Measurements from ENCODE around the gene OR6N2.

Gene OR6N2, protein sequence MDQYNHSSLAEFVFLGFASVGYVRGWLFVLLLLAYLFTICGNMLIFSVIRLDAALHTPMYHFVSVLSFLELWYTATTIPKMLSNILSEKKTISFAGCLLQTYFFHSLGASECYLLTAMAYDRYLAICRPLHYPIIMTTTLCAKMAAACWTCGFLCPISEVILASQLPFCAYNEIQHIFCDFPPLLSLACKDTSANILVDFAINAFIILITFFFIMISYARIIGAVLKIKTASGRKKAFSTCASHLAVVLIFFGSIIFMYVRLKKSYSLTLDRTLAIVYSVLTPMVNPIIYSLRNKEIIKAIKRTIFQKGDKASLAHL

GRCh38 chr1:158781104-158781503 lies at the start of gene OR6N2:
Gene OR6N2 (minus strand): TSS chr1:158781204. CDS start chr1:158777635, 3,569 bp downstream.
- DNase-seq, result no peak

DNA sequence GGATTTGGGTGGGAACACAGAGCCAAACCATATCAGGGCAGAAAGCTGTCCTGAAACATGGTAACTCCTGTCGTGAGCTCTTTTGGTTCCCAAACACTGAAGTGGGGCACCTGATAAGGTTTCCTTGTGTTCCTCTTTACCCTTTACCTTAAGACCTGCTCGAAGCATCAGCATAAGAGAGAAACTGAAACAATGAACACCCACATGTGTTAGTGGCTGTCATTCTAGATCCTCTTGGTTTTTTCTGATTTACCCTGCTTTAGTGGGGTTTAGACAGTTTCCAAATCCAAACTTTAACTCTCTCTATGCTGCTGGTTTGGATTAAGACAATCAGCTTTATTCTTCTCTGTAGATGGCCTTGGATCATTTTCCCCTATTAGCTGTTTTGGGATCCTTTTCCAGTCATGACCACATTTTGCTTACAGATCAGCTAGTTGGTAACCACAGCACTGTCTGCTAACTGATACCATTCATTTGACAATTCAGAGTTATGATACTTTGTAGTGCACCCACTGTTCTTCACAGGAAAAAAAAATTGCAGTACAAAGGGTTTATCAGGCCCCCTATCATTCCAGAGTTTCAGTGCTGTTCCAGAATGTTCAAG lies 49.2 kb upstream of the OR6N2 start:
- no peak for DNase-seq

DNA sequence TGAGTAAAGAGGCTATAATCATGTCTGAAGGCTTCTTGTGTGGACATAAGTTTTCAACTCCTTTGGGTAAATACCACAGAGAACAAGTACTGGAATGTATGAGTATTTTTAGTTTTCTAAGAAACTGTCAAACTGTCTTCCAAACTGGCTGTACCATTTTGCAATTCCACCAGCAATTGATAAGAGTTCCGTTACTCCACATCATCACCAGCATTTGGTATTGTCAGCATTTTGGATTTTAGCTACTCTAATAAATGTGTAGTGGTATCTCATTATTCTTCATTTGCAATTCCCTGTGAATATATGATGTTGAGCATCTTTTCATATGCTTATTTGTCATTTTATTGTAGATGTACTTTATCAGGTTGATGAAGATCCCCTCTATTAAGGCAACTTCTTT lies 40.7 kb upstream of the OR6N2 start:
- no peak for DNase-seq

- DNase-seq, result no peak
These were observed 38.7 kb upstream of the OR6N2 start for GRCh38 chr1:158819461-158820443.

DNA sequence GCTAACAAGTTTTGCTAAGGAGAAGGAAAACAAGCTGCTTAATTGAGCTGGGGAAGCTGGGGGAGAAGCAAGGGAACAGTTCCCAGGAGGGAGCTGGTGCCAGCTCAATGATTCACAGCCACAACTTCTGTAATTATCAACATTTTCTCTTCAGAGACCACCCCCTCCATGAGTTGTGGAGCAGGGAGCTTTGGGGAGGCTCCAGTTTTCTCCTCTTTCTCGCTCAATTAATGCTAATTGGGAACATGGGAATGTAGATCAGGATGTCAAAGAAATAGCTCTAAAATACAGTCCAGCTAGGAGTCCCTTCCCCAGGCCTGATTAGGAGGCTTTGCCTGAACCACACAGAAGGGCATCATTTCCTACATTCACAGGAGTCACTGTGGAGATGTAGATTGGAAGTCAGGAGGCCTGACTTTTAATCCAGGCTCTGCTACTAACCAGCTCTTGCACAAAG lies 38.0 kb upstream of the OR6N2 start:
- DNase-seq, result peak in 3 of 56 donors; percentile 9 to 11 (median 10)

DNA sequence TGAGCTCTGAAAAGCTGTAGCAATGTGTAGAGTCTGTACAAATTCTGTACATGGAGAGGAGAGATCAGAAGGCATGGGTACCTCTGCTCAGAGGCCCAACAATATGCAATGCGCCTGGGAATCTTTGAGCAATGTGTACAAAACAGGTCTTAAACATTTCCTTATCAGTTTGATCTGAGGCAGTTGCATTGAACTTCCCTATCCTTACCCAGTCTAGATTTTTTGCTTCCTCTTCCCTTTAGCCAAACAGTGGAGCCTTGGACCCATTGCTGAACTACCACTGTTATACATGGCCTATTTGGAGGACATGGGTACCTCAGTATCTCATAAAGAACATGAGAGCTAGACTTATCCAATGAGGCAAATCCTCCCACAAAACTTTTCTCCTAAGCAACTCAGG lies 37.6 kb upstream of the OR6N2 start:
- DNase-seq, result no peak

- DNase-seq, result no peak
These were observed 34.0 kb upstream of the OR6N2 start for GRCh38 chr1:158814970-158815369.

- no peak for DNase-seq
These were observed 32.2 kb upstream of the OR6N2 start for GRCh38 chr1:158813164-158813563.

DNA sequence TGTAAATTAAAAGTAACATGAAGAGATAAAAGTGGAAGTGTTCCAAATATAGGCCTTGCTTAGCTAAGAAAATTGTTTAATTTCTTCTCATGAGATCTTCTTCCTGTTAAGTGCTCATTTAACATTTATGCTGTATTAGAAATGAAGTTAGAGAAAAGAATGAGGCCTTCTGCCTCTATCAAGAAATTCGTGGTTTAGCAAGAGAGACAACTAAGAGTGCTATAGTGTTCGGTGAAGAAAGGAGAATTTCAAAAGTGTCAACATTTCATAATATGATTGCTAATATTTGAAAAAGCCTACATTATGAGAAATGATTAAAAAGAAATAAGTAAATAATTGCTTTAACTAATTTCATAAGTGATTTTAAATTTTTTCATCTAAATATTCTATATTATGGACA lies 31.3 kb upstream of the OR6N2 start:
- DNase-seq, result no peak

DNA sequence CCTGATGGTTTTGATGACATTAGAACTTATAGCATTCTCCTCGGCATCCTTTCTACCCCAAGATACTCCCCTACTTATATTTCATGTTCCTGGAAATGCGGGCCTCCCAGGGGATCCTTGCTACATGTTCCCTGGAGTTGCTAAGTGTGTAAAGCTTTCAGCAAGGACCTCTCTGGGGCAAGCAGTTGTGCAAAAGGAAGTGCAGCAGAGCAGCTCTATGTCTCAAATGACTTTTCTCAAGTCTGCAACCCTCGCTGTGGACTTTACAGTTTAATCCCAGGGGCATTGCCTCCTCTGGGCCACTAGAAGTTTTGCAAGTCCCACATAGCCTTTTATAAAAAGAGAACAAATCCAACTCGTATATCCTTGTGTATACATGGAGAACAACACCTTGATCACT lies 29.3 kb upstream of the OR6N2 start:
- peak in 1 of 56 donors; percentile 6 for DNase-seq

DNA sequence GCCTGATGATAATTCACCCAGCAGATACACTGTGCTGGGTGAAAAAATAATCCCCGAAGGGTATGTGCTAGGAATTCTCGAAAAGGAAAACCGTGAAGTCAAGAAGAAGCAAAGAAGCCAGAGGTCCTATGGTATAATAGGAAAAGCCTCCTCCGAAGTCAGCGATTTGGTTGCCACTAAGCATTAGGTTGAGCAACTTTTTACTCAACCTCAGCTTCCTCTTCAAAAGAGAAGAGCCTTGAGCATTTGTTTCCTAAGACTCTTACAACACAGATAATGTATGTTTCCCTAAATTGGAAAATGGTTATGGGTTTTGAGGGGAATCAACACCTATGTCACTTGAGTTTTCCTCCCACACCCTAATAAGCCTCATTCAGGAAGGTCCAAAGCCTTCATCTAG lies 28.9 kb upstream of the OR6N2 start:
- no peak for DNase-seq

- no peak for DNase-seq
These were observed 28.3 kb upstream of the OR6N2 start for GRCh38 chr1:158809256-158809655.

DNA sequence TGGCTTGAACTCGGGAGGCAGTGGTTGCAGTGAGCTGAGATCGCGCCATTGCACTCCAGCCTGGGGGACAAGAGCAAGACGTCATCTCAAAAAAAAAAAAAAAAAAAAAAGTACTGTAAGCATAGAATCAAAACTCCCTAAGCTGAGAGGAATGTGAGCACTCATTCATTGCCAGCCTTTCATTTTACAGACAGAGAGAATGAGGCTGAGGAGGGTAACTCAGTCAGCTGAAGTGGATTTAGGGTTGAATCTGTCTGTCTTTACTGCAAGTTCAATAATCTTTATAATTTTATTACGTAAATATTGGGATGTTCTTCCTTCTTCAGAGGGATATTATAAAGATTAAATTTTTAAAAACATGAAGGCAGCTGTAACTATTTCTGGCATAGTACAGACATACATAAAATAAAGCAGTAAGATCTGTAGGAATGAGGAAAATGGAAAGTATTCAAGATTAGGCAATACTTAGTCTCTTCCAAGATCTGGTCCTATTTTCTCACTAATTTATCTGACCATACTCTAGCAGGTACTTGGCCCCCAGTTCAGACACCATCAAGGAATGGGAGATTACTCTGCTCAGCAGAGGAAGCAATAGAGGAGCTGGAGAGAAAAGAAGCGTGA lies 26.0 kb upstream of the OR6N2 start:
- no peak for DNase-seq

GRCh38 chr1:158803678-158804077 lies 22.7 kb upstream of the OR6N2 start:
- no peak for DNase-seq

DNA sequence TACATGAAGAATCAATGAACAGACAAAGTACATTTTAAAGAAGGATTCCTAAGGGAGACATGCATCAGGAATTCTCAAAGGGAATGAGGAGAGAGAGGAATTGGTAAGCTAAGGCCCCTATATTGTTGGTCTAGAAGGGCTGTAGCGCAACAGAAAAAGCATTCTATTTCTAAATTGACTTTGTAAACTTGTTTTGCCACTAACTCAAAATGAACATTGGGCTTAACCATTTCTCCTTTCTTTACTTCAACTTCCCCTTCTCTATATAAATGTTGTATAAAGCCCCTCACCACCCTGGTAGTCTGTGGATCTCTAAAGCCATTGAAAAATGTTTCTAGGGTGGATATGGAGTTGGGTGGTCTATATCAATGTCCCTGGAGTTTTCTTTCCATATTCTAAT lies 20.4 kb upstream of the OR6N2 start:
- DNase-seq, result no peak

DNA sequence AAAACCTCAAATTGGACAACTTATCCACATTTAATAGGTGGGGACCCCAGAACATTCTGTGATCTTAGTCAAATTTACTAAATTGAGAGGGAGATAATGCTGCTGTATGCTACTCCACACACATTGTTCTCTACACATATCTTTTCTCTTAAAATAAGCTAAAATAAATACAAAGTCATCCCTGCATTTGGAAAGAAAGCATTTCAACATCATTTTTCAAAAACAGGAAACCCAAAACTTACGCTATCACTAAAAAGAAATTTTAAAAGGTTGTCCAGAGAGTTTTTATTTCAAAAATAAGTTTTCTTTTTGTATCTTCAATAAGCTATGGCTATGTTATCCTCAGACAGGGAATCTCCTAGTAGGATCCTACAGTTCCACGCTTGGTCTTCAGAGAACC lies 19.5 kb upstream of the OR6N2 start:
- DNase-seq, result no peak

DNA sequence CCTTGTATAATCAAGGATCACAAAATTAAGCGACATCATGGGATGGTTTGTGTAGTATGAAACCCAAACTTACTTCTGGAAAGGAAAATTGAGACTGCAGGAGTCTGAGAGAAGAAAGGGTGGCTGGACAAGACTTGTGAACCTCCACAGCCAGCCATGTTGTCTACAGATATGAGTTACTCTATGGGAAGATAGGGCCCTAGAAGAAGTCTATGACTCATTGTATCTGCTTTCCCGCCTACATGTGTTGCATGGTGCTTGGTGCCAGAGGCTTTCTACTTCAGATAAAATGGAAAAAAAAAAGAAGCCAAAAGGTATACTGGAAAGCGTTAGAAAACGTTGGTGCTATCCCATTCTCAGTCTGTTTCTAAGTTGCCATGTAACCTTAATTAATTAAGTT lies 18.7 kb upstream of the OR6N2 start:
- no peak for DNase-seq

- no peak for DNase-seq
These were observed 17.5 kb upstream of the OR6N2 start for GRCh38 chr1:158798531-158798930.

DNA sequence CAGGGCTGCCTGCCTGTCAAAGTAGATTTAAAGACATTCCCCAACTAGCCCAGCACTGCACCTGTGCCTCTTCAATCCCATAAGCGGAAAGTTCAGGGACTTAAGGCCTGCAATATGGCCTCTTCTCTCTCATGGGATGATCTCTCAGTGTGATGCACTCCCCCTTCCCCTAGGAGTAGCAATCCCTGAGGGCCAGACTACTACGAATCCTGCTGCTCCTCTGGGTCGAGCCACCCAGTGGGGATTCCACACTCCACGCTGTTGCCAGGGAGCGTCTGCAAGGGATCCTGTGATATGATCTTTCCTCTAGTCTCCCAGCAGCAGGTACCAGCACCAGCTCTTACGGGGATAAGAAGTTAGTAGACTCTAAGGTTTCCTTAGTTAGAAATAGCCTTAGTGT lies 13.2 kb upstream of the OR6N2 start:
- DNase-seq, result no peak

DNA sequence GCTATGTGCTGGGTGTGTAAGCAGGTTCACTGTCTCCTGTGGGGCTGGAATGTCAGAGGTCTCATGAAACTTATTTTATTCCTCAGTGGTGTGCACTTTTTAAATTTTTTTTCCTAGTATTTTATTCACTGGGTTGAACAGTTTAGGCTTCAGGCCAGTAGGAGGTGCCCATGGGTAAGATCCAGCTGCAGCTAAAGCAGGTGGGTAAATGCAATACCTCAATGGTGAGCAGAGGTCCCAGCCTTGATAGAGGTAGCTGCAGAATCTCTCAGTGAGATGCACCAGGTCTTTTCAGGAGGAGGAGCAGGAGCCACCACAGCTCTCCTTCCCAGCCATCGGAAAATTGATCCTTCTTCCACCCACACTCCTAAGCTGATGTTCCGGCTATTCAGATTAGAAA lies 12.6 kb upstream of the OR6N2 start:
- DNase-seq, result no peak
